Measurements from ENCODE around the gene ITGA8.

ITGA8 gene

GRCh38 chr10:15672469-15672868 is 47.3 kb downstream of the ITGA8 start:
- no peak for TF ChIP-seq CTCF (IDR thresholded peaks at IDR 0.05)
- no peak for DNase-seq
- H3K27me3 Mint-ChIP-seq (ENCODE audit: low read depth, poor library complexity): peaks cover 7% of the 10 kb centered on the region
- H3K36me3 Mint-ChIP-seq (ENCODE audit: low read depth): peaks cover 97% of the 10 kb centered on the region
- no peaks in the 10 kb centered on the region for H3K4me1 Mint-ChIP-seq
- H3K27ac Mint-ChIP-seq: no peak overlapping the region
- H3K9me3 Mint-ChIP-seq: peaks cover 34% of the 10 kb centered on the region
- no peak overlapping the region for H3K4me3 Mint-ChIP-seq

DNA sequence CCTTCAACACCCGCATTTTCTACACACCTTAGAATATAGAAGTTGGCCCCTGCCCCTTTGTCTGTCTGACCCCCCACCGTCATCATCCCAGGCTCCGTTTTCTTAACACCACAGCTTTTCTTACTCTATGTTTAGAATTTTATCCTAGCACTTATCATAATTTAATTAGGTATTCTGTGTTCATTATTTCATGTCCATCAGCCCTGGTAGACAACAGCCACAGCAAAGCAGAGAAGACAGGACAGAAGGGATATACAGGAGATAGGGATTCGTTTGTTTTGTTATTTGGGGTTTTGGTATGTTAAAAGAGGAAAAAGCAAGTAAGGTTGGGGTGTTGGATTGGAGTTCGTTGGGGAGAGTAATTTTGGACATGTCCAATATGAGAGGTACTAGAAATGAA is 48.8 kb downstream of the ITGA8 start:
- Mint-ChIP-seq H3K27ac (no peak overlapping the region), H3K4me3 (no peak overlapping the region), H3K27me3 (ENCODE audit: low read depth, poor library complexity) (peaks cover 11% of the 10 kb centered on the region), H3K9me3 (peaks cover 48% of the 10 kb centered on the region), H3K36me3 (ENCODE audit: low read depth) (peaks cover 96% of the 10 kb centered on the region), H3K4me1 (no peaks in the 10 kb centered on the region)
- DNase-seq: no peak
- no peak for TF ChIP-seq CTCF (IDR thresholded peaks at IDR 0.05)

GRCh38 chr10:15661574-15661973 is 58.1 kb downstream of the ITGA8 start:
- no peaks in the 10 kb centered on the region for H3K4me1 Mint-ChIP-seq
- H3K9me3 Mint-ChIP-seq: peaks cover 12% of the 10 kb centered on the region
- no peak for DNase-seq
- no peak for TF ChIP-seq CTCF (IDR thresholded peaks at IDR 0.05)
- H3K27me3 Mint-ChIP-seq (ENCODE audit: low read depth, poor library complexity): no peaks in the 10 kb centered on the region
- H3K27ac Mint-ChIP-seq: peak overlapping the region; percentile 12
- H3K4me3 Mint-ChIP-seq: no peak overlapping the region
- peaks cover 91% of the 10 kb centered on the region for H3K36me3 Mint-ChIP-seq (ENCODE audit: low read depth)

- Mint-ChIP-seq H3K27ac (no peak overlapping the region), H3K36me3 (ENCODE audit: low read depth) (peaks cover 92% of the 10 kb centered on the region), H3K4me3 (no peak overlapping the region), H3K9me3 (peaks cover 7% of the 10 kb centered on the region), H3K4me1 (no peaks in the 10 kb centered on the region), H3K27me3 (ENCODE audit: low read depth, poor library complexity) (no peaks in the 10 kb centered on the region)
- no peak for TF ChIP-seq CTCF (IDR thresholded peaks at IDR 0.05)
- no peak for DNase-seq
These were observed 58.7 kb downstream of the ITGA8 start for GRCh38 chr10:15660990-15661389.

- Mint-ChIP-seq H3K4me1 (no peaks in the 10 kb centered on the region), H3K9me3 (no peaks in the 10 kb centered on the region), H3K27ac (peak overlapping the region; percentile 19), H3K27me3 (ENCODE audit: low read depth, poor library complexity) (peaks cover under 1% of the 10 kb centered on the region), H3K36me3 (ENCODE audit: low read depth) (peaks cover 94% of the 10 kb centered on the region), H3K4me3 (no peak overlapping the region)
- DNase-seq: no peak
- no peak for TF ChIP-seq CTCF (IDR thresholded peaks at IDR 0.05)
These were observed 61.5 kb downstream of the ITGA8 start for GRCh38 chr10:15658069-15658702.

DNA sequence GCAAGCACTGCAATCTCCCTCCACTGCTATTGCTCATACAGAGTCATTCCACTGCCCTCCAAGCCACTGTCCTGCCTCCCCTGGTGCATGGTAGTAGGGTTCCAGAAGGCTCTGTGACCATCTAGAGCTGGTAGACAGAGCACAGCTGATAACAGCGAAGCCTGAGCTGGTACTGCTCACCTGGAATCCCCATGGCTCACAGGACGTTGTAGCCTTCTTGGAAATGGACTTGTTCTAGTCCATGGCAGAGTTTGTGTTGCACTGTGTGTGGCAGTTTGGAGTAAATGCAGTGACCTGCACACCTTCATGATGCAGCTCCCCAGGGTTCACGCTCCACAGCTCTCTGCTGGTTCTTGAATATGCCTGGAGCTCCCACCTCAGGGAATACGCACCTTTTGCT is 67.0 kb downstream of the ITGA8 start:
- no peaks in the 10 kb centered on the region for H3K4me1 Mint-ChIP-seq
- no peak for DNase-seq
- H3K27me3 Mint-ChIP-seq (ENCODE audit: low read depth, poor library complexity): peaks cover 3% of the 10 kb centered on the region
- H3K27ac Mint-ChIP-seq: peak overlapping the region; percentile 79
- TF ChIP-seq CTCF (IDR thresholded peaks at IDR 0.05): no peak
- peaks cover 4% of the 10 kb centered on the region for H3K9me3 Mint-ChIP-seq
- peaks cover 79% of the 10 kb centered on the region for H3K36me3 Mint-ChIP-seq (ENCODE audit: low read depth)
- H3K4me3 Mint-ChIP-seq: no peak overlapping the region
